PC-9 (cell line): ENCODE measurements around the gene MMP24. TPM values are rescaled to one million over a fixed set of nuclear protein-coding genes. Genes with fewer than 3 reads are reported as not detected.

Source experiments
- BruUV-seq: library from RNA; stranded (reverse); fragments of 400-500 nt; replicated peaks from 2 replicates; lab custom pipeline; 2021; lab: Mats Ljungman, UMichigan
- CTCF ChIA-PET: fragments of 300-600 bp; sonication (Branson Sonifier 250); formaldehyde crosslinking; loops from one replicate; lab custom pipeline; 2022; ENCODE audit warnings: antibody characterized with exemption; lab: Charles Lee
- POLR2A ChIA-PET: fragments of 300-600 bp; sonication (Branson Sonifier 250); formaldehyde crosslinking; loops from one replicate; lab custom pipeline; 2022; ENCODE audit warnings: antibody characterized with exemption; ENCODE audit not compliant: unreplicated experiment; lab: Charles Lee
- DNase-seq, 2 experiments: peaks; one replicate each; pipeline versions ENCODE4 v3.0.0 to v3.0.0-alpha.2; 2015 to 2022; ENCODE audit warnings: mixed read lengths in 1 of 2
- H2AFZ ChIP-seq: fragments of 200-600 bp; sonication (generic); 2 replicates; pipeline ENCODE4 v1.8.1; 2017; ENCODE audit warnings: antibody characterized with exemption
- H3F3A ChIP-seq: fragments of 200-600 bp; sonication (generic); 2 replicates; pipeline ENCODE4 v1.8.1; 2017; ENCODE audit warnings: antibody characterized with exemption, mild to moderate bottlenecking, low read depth; ENCODE audit not compliant: insufficient read depth
- H3K27ac ChIP-seq: fragments of 200-600 bp; sonication (generic); 2 replicates; pipeline ENCODE4 v1.6.1; 2016; ENCODE audit warnings: mixed run types
- H3K27me3 ChIP-seq: fragments of 200-600 bp; sonication (generic); 2 replicates; pipeline ENCODE4 v1.6.1; 2016; ENCODE audit warnings: low read depth, mixed run types; ENCODE audit not compliant: insufficient read depth
- H3K36me3 ChIP-seq: fragments of 200-600 bp; sonication (generic); 2 replicates; pipeline ENCODE4 v1.6.1; 2016; ENCODE audit warnings: low read depth, mixed run types
- H3K4me1 ChIP-seq: fragments of 200-600 bp; sonication (generic); replicated peaks from 2 replicates; pipeline ENCODE4 v1.6.1; 2016; ENCODE audit warnings: mixed run types; ENCODE audit not compliant: insufficient read depth
- H3K4me2 ChIP-seq: fragments of 200-600 bp; sonication (generic); 2 replicates; pipeline ENCODE4 v1.6.1; 2017; ENCODE audit warnings: mixed run types
- H3K4me3 ChIP-seq: fragments of 200-600 bp; sonication (generic); 2 replicates; pipeline ENCODE4 v1.6.1; 2016; ENCODE audit warnings: mixed run types
- H3K79me2 ChIP-seq: fragments of 200-600 bp; sonication (generic); 2 replicates; pipeline ENCODE4 v1.6.1; 2017; ENCODE audit warnings: low read depth, mixed run types
- H3K9me2 ChIP-seq: fragments of 200-600 bp; sonication (generic); 2 replicates; pipeline ENCODE4 v1.8.1; 2017; ENCODE audit warnings: mild to moderate bottlenecking; ENCODE audit not compliant: insufficient read depth
- H3K9me3 ChIP-seq: fragments of 200-600 bp; sonication (generic); 2 replicates; pipeline ENCODE4 v1.8.1; 2016; ENCODE audit warnings: low read depth; ENCODE audit not compliant: insufficient read depth
- H4K20me1 ChIP-seq: fragments of 200-600 bp; sonication (generic); 2 replicates; pipeline ENCODE4 v1.8.1; 2017; ENCODE audit not compliant: insufficient read depth
- EZH2 ChIP-seq: fragments of 200-600 bp; sonication (generic); IDR thresholded peaks from 2 replicates; pipeline ENCODE4 v1.8.0; 2017; ENCODE audit warnings: antibody characterized with exemption, low read depth
- intact Hi-C: fragments of 100-400 bp; cut with micrococcal nuclease; formaldehyde crosslinking; loops from one replicate; pipeline ENCODE4 v1.10.0; 2022; ENCODE audit not compliant: unreplicated experiment
- total RNA-seq: library from RNA; stranded (reverse); gene quantifications from 2 replicates; pipeline ENCODE4 v1.2.3, GENCODE V29; 2021
- TF ChIP-seq, protein P1 (sequence below): fragments of 200-600 bp; sonication (generic); conservative IDR thresholded peaks from 2 replicates; pipeline ENCODE4 v1.6.1; 2017; ENCODE audit warnings: mixed run types, antibody characterized with exemption, mild to moderate bottlenecking, moderate library complexity

MMP24 gene
- total RNA-seq, 1 experiment from 2014 or later = 0.48 TPM

DNA sequence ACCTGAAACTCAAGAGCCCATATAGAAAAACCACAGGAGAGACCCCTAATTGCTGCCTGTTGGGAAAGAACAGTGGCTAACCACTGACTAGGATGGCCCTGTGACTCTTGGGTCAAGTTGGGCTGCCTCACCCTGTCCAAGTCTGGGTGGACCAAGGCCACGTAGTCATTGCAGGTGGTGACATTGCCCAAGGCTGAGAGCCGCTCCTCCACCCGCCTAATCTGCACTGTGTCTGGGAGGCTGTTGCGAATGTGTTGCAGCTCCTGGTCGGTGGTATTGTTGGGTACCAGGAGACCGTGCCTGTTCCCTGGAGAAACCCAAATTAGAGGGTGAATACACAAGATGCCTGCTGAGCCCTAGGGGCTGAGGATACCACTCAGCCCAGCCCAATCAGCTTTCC is 54.0 kb downstream of the MMP24 start:
- Histone ChIP-seq H3K27me3 (no peaks in the 10 kb centered on the region), H3K27ac (no peak overlapping the region; the same call in 1 of the 2 replicates), H3K9me2 (no peaks in the 10 kb centered on the region), H3K9me3 (no peaks in the 10 kb centered on the region), H2AFZ (no peak overlapping the region), H3K79me2 (peaks cover 55% of the 10 kb centered on the region), H3K4me2 (no peak overlapping the region), H3K4me1 (peaks cover 24% of the 10 kb centered on the region), H3F3A (peaks cover 60% of the 10 kb centered on the region), H3K36me3 (peaks cover 41% of the 10 kb centered on the region), H3K4me3 (no peak overlapping the region), H4K20me1 (peaks cover 39% of the 10 kb centered on the region)
- TF ChIP-seq, protein P1, sequence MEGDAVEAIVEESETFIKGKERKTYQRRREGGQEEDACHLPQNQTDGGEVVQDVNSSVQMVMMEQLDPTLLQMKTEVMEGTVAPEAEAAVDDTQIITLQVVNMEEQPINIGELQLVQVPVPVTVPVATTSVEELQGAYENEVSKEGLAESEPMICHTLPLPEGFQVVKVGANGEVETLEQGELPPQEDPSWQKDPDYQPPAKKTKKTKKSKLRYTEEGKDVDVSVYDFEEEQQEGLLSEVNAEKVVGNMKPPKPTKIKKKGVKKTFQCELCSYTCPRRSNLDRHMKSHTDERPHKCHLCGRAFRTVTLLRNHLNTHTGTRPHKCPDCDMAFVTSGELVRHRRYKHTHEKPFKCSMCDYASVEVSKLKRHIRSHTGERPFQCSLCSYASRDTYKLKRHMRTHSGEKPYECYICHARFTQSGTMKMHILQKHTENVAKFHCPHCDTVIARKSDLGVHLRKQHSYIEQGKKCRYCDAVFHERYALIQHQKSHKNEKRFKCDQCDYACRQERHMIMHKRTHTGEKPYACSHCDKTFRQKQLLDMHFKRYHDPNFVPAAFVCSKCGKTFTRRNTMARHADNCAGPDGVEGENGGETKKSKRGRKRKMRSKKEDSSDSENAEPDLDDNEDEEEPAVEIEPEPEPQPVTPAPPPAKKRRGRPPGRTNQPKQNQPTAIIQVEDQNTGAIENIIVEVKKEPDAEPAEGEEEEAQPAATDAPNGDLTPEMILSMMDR = no peak
- CTCF ChIA-PET = no interaction called here
- POLR2A ChIA-PET = no interaction called here
- no peak for DNase-seq
- no TSS peak for BruUV-seq
- intact Hi-C loops = no loop called here

DNA sequence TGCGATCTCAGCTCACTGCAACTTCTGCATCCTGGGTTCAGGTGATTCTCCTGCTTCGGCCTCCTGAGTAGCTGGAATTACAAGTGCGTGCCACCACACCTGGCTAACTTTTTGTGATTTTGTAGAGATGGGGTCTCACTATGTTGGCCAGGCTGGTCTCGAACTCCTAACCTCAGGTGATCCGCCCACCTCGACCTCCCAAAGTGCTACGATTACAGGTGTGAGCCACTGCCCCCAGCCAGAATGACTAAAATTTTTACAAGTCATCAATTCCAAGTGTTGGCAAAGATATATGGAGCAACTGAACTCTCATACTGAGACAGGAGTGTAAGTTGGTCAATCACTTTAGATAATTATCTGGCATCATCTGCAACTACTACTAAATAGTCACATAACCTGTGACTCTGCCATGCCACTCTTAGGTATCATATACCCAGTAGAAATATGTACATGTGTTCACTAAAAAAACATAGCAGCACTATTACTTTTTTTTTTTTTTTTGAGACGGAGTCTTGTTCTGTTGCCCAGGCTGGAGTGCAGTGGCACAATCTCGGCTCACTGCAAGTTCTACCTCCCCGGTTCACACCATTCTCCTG is 55.1 kb downstream of the MMP24 start:
- H3K27me3 ChIP-seq = no peaks in the 10 kb centered on the region
- no peaks in the 10 kb centered on the region for H3K9me3 ChIP-seq
- peaks cover 41% of the 10 kb centered on the region for H3K36me3 ChIP-seq
- no peaks in the 10 kb centered on the region for H3K9me2 ChIP-seq
- H3K79me2 ChIP-seq = peaks cover 47% of the 10 kb centered on the region
- TF ChIP-seq, protein P1 = no peak
- no peak for TF ChIP-seq EZH2
- no peak overlapping the region for H3K4me3 ChIP-seq
- ChIA-PET POLR2A (no interaction called here), CTCF (no interaction called here)
- no peak overlapping the region for H2AFZ ChIP-seq
- H3K4me1 ChIP-seq = peaks cover 21% of the 10 kb centered on the region
- BruUV-seq = no TSS peak
- intact Hi-C loops = no loop called here
- no peak overlapping the region for H3K27ac ChIP-seq
- H4K20me1 ChIP-seq = peaks cover 39% of the 10 kb centered on the region
- H3K4me2 ChIP-seq = no peak overlapping the region
- DNase-seq = no peak
- H3F3A ChIP-seq = peaks cover 60% of the 10 kb centered on the region

DNA sequence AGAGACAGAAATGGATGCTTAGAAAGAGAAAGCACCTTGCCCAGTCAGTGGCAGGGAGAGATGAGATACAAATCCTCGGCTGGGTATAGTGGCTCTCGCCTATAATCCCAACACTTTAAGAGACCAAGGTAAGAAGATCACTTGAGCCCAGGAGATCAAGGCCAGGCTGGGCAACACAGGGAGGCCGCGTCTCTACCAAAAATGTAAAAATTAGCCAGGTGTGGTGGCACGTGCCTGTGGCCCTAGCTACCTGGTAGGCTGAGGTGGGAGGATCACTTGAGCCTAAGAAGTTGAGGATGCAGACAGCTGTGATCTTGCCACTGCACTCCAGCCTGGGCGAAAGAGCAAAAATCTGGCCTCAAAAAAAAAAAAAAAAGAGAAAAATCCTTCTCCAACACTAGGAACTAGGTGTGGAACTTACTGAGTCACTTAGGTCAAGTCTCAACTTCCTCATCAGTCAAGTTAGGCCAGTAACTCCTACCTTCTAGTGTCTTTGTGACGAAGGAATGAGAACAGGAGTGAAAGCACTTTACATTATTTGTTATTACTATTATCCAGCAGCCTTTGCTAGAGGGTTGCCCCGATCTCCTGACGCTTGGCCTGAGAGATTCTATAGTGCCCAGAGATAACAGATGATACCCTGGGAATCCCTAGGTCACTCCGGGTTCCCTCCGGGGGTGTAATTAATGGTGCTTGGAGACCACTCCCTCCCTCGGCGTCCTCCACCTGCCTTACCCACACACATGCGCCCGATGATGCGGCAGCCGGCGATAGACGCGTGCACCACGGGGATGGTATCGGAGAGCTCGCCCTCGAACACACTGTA is 57.2 kb downstream of the MMP24 start:
- Histone ChIP-seq H3K9me2 (no peaks in the 10 kb centered on the region), H3K36me3 (peaks cover 36% of the 10 kb centered on the region), H3K27ac (peak overlapping the region; percentile 82), H3K9me3 (no peaks in the 10 kb centered on the region), H2AFZ (peak overlapping the region; percentile 75), H3K27me3 (no peaks in the 10 kb centered on the region), H3K79me2 (peaks cover 40% of the 10 kb centered on the region), H3F3A (peaks cover 54% of the 10 kb centered on the region), H3K4me2 (peak overlapping the region; percentile 99), H4K20me1 (peaks cover 34% of the 10 kb centered on the region), H3K4me1 (peaks cover 15% of the 10 kb centered on the region), H3K4me3 (peak overlapping the region; percentile 88)
- peak in 1 of 2 experiments; percentile 86 for DNase-seq
- no peak for TF ChIP-seq EZH2
- TF ChIP-seq, protein P1 = no peak
- CTCF ChIA-PET = interaction anchor here (0.6 to 1.0 kb wide), 2 partner anchors 19 to 166 kb away, joined by 3 to 4 read pairs; no protein-coding TSS in a partner anchor
- POLR2A ChIA-PET = interaction anchor here (0.6 to 1.2 kb wide), 4 partner anchors 22 to 170 kb away, joined by 3 to 15 read pairs (median 6); no protein-coding TSS in a partner anchor
- BruUV-seq = TSS peak; percentile 72
- intact Hi-C loops = no loop called here
